Activated B cell treated with CpG ODN at 0.5 μM for 24 hours (primary cell): ENCODE data around the gene TMEM184B. TPM values are rescaled to one million over a fixed set of nuclear protein-coding genes. Genes with fewer than 3 reads are reported as not detected.

Experiments
- ATAC-seq: fragments of 200-7000 bp; cut with Tn5 transposase; one replicate; pipeline ENCODE4 v1.10.0; 2021; ENCODE audit warnings: low read depth, mild to moderate bottlenecking, moderate library complexity
- CTCF ChIA-PET: fragments of 350-600 bp; sonication (Branson Sonifier 250); formaldehyde crosslinking; loops from one replicate; lab custom pipeline; 2021; ENCODE audit warnings: antibody characterized with exemption; lab: Charles Lee
- POLR2A ChIA-PET: fragments of 350-600 bp; sonication (Branson Sonifier 250); formaldehyde crosslinking; loops from one replicate; lab custom pipeline; 2021; ENCODE audit warnings: antibody characterized with exemption; lab: Charles Lee
- DNase-seq: peaks from one replicate; pipeline ENCODE4 v3.0.0; 2022
- H3K27ac Mint-ChIP-seq: one replicate; pipeline ENCODE4 v1.8.0; 2020; ENCODE audit warnings: mixed read lengths
- H3K27me3 Mint-ChIP-seq: one replicate; pipeline ENCODE4 v1.8.0; 2021; ENCODE audit warnings: mixed read lengths
- H3K36me3 Mint-ChIP-seq: one replicate; pipeline ENCODE4 v1.8.0; 2021; ENCODE audit warnings: low read depth, mixed read lengths
- H3K4me1 Mint-ChIP-seq: one replicate; pipeline ENCODE4 v1.8.0; 2021; ENCODE audit warnings: mixed read lengths
- H3K4me3 Mint-ChIP-seq: one replicate; pipeline ENCODE4 v1.8.0; 2020; ENCODE audit warnings: mild to moderate bottlenecking, mixed read lengths
- H3K9me3 Mint-ChIP-seq: one replicate; pipeline ENCODE4 v1.8.0; 2020; ENCODE audit warnings: mixed read lengths
- intact Hi-C: fragments of 100-400 bp; cut with micrococcal nuclease; formaldehyde crosslinking; loops from one replicate; pipeline ENCODE4 v1.15.1; 2024
- total RNA-seq: library from RNA; stranded (reverse); gene quantifications from 2 replicates; pipeline ENCODE4 v1.2.3, GENCODE V29; 2022
- TF ChIP-seq, protein P1 (sequence below): fragments of 200-600 bp; IDR thresholded peaks from one replicate; pipeline ENCODE4 v1.8.0; 2022; ENCODE audit warnings: antibody characterized with exemption, mild to moderate bottlenecking

The TMEM184B gene
- total RNA-seq, 1 donor from 2014 or later: 24.0 TPM

DNA sequence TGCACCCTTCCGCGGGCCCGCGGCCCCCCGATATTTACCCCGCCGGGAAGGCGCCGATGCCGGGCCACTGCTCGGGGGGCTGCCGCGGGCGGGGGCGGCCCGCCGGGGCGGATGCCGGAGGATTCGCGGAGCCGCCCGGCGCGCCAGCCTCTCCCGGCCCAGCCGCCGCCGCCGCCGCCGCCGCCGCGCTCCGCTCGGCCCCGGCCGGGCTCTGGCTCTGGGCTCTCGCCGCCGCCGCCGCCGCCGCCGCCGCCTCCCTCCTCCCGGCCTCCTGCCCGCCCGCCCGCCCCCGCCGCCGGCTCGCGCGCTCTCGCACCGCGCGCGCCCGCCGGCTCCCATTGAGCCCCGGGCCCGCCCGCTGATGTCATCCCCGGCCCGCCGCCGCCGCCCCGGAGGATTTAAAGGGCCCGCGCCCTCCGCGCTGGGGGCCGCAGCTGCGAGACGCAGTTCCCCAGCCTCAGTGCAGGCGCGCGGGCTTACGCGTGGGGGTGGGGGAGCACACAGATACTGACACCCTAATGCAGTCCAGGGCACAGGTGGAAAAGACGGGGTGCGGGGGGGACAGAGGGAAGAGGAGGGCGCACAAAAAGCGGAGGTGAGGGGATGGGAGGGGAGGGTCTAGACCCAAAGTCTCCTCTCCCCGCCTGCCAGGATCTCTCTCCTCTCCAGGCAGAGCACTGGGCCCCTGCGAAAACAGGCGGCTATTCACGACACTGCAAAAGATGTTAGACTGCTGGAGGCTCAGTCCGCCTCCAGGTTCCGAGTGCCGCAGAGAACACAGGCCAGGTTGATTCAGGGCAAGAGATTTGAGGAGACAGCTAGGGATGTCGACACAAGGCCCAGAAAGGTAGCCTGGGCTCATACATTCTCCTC, 44.5 kb upstream of the TMEM184B start, which contains the start of gene CSNK1E:
Gene CSNK1E (minus strand): TSS at position 312 of the 873 bp plus-strand sequence. CDS start 3,276 bp downstream, outside the sequence.
- H3K4me3 Mint-ChIP-seq: peak within 1 kb of the TSS; percentile 82
- TF ChIP-seq, protein P1, sequence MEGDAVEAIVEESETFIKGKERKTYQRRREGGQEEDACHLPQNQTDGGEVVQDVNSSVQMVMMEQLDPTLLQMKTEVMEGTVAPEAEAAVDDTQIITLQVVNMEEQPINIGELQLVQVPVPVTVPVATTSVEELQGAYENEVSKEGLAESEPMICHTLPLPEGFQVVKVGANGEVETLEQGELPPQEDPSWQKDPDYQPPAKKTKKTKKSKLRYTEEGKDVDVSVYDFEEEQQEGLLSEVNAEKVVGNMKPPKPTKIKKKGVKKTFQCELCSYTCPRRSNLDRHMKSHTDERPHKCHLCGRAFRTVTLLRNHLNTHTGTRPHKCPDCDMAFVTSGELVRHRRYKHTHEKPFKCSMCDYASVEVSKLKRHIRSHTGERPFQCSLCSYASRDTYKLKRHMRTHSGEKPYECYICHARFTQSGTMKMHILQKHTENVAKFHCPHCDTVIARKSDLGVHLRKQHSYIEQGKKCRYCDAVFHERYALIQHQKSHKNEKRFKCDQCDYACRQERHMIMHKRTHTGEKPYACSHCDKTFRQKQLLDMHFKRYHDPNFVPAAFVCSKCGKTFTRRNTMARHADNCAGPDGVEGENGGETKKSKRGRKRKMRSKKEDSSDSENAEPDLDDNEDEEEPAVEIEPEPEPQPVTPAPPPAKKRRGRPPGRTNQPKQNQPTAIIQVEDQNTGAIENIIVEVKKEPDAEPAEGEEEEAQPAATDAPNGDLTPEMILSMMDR: no peak
- H3K4me1 Mint-ChIP-seq: peaks cover 50% of the 10 kb centered on the region
- ChIA-PET POLR2A (interaction anchor here (0.6 to 2.0 kb wide), 3 partner anchors 12 to 57 kb away, joined by 3 to 7 read pairs (median 5); no protein-coding TSS in a partner anchor), CTCF (no interaction called here)
- ATAC-seq: peak; percentile 58
- peak within 1 kb of the TSS; percentile 88 for H3K27ac Mint-ChIP-seq
- no peaks in the 10 kb centered on the region for H3K9me3 Mint-ChIP-seq
- DNase-seq: peak; percentile 72
- no peaks in the 10 kb centered on the region for H3K27me3 Mint-ChIP-seq
- intact Hi-C loops: loop anchor here (1.0 to 5.0 kb wide), 5 partner anchors 11 to 385 kb away; partner anchors contain the start of genes DDX17, JOSD1 and TMEM184B
- H3K36me3 Mint-ChIP-seq: peaks cover 8% of the 10 kb centered on the region

DNA sequence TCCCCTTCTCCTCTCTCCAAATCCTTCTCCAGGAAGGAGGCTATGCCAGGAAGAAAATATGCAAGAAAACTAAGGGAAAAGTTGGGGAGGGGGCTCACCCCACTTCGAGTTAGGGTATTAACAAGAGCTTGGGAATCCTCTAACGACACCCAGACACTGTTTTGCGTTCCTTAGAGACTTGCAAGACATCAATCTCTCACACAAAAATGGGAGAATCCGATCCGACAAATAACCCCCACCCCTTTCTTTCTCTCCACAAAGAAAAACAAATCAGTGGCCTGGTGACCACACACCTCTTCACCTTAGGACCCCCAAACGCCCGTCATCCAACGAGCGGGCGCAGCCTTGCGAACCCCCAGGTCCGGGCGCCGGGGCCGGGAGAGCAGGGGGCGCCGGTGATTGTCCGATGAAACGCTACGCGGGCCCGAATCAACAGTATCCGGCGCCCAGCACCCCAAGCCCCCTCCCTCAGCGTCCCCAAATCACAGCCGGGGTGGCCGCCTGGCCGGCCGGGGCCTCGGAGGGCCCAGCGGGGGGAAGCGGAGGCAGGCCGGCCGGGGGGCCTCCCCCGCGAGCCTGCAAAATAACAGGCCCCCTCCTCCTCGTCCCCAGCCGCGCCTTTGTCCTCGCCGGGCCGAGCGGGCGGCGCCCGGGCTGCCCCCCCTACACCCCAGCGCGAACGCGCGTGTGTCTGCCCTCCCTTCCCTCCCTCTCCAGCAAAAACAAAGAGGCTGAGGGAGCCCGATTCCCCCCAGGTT, 43.7 kb upstream of the TMEM184B start:
- TF ChIP-seq, protein P1: no peak
- H3K27me3 Mint-ChIP-seq: no peaks in the 10 kb centered on the region
- peaks cover 9% of the 10 kb centered on the region for H3K36me3 Mint-ChIP-seq
- H3K27ac Mint-ChIP-seq: peak overlapping the region; percentile 88
- ATAC-seq (peak; percentile 47), DNase-seq (peak; percentile 65)
- peak overlapping the region; percentile 82 for H3K4me3 Mint-ChIP-seq
- intact Hi-C loops: loop anchor here (1.0 to 5.0 kb wide), 5 partner anchors 10 to 386 kb away; partner anchors contain the start of genes DDX17, JOSD1 and TMEM184B
- peaks cover 58% of the 10 kb centered on the region for H3K4me1 Mint-ChIP-seq
- ChIA-PET CTCF (no interaction called here), POLR2A (interaction anchor here (0.6 to 3.6 kb wide), 3 partner anchors 11 to 12 kb away, joined by 5 to 32 read pairs (median 7); no protein-coding TSS in a partner anchor)
- H3K9me3 Mint-ChIP-seq: no peaks in the 10 kb centered on the region

DNA sequence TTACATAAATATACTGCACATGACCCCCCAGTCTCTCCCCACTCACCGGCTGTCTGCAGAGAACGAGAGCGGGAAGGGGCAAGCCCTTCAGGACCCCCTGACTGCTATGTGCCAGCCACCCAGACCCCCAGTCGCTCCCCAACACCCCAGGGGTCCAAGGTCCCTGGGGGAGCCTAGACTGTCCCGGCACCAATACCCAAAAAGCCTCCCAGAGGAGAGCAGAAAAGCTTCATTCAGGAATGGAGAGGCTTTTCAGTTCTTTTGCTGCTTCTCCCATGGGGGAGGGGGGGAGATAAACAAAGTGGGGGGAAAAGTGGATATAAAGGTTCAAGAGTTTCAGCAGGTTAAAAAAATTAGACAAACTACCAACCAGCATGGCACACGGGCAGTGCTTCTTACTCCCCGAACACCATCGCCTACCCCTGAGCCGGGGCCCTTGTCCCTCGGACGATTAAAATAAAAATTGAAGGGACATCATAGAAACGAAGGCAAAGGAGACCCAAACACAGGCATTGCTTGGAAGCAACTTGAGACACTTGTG, 43.1 kb upstream of the TMEM184B start:
- intact Hi-C loops: loop anchor here (2.0 to 5.0 kb wide), 4 partner anchors 81 to 386 kb away; partner anchors contain the start of genes DDX17, JOSD1 and MAFF
- no peak for DNase-seq
- CTCF ChIA-PET: interaction anchor here (0.6 kb wide), 1 partner anchor 10 kb away, joined by 3 read pairs; no protein-coding TSS in a partner anchor

DNA sequence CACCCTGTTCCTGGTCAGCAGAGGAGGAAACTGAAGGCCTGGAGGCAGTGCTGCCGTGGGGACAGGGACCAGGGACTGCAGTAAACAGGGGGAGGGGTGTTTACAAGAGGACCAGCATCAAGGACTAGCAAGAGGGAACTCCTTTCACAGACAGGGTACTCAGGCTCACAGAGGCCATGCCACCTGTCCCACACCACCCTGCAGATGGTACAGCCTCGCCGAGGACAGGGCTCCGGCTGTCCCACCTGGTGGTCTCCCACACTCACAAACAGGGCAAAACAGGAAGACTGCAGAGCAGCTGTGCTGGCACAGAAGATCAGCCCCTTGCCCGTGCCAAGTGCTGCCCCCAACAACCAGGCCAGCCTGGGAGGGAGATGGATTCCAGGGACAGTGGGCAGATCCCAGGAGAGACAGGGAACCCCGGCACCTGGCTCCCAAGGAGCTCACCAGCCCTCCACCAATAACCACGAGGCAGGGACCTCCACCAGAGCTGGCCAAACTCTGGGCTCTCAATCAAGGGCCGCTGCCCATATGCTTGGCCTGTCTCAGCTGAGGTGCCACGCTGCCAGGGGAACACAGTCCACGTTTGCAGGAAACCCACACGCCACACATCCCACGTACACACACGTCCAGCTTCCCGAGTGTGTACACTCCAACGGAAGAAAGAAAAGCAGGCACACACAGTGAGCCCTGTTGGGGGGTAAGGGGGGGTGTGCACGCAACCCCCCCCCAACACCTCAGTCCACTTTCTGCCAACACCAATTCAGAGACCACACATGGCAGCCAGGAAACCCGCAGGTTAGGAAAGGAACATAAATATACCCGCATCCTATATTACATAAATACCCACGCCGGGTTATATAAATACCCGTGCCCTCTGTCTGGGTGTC, 42.4 kb upstream of the TMEM184B start:
- DNase-seq (peak; percentile 29), ATAC-seq (peak; percentile 4)
- Mint-ChIP-seq H3K4me3 (peak overlapping the region; percentile 82), H3K4me1 (peaks cover 72% of the 10 kb centered on the region), H3K9me3 (no peaks in the 10 kb centered on the region), H3K36me3 (peaks cover 9% of the 10 kb centered on the region), H3K27me3 (no peaks in the 10 kb centered on the region), H3K27ac (peak overlapping the region; percentile 88)
- intact Hi-C loops: loop anchor here (2.0 to 5.0 kb wide), 4 partner anchors 82 to 387 kb away; partner anchors contain the start of genes DDX17, JOSD1 and MAFF
- CTCF ChIA-PET: interaction anchor here (0.6 to 0.7 kb wide), 2 partner anchors 10 to 19 kb away, joined by 3 read pairs; no protein-coding TSS in a partner anchor
- TF ChIP-seq, protein P1: no peak
- POLR2A ChIA-PET: interaction anchor here (0.6 to 3.6 kb wide), 5 partner anchors 10 to 1873 kb away, joined by 3 to 32 read pairs (median 6); no protein-coding TSS in a partner anchor

More for the DNA sequence above, 43.1 kb upstream of the TMEM184B start:
- no peaks in the 10 kb centered on the region for H3K9me3 Mint-ChIP-seq
- peak overlapping the region; percentile 82 for H3K4me3 Mint-ChIP-seq
- H3K4me1 Mint-ChIP-seq: peaks cover 65% of the 10 kb centered on the region
- POLR2A ChIA-PET: interaction anchor here (0.7 to 3.6 kb wide), 3 partner anchors 11 to 676 kb away, joined by 3 to 32 read pairs (median 7); no protein-coding TSS in a partner anchor
- no peak for ATAC-seq
- TF ChIP-seq, protein P1: no peak
- H3K27ac Mint-ChIP-seq: peak overlapping the region; percentile 88
- H3K36me3 Mint-ChIP-seq: peaks cover 9% of the 10 kb centered on the region
- no peaks in the 10 kb centered on the region for H3K27me3 Mint-ChIP-seq
